GM18520 (cell line): ENCODE results near the gene DOC2A.

Experiments used
- ATAC-seq: cut with Tn5 transposase; IDR thresholded peaks from one replicate; pipeline ENCODE4 v1.9.1; 2021; ENCODE audit not compliant: unreplicated experiment

The DOC2A gene

GRCh38 chr16:30005341-30006094 is 5.3 kb downstream of the DOC2A start:
- no peak for ATAC-seq

GRCh38 chr16:30004811-30005242 is 6.0 kb downstream of the DOC2A start:
- no peak for ATAC-seq

DNA sequence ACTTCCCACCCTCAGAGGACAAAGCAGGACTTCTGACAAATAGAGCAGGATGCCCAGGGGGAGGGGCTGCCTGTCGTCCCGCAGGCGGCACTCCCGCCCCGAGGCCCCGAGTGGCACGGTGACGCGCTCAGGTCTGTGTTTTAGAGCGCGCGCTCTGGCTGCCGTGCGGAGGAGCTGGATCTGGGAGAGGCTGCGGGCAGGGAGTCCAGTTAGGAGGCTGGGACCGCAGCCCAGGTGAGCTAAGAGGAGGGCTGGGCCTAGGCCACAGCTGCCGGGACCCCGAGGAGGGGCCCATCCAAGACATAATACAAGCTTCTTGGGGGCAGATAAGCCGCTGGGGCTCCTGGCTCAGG is 6.4 kb downstream of the DOC2A start:
- no peak for ATAC-seq

GRCh38 chr16:30003670-30004423 is 7.0 kb downstream of the DOC2A start:
- ATAC-seq, result no peak

DNA sequence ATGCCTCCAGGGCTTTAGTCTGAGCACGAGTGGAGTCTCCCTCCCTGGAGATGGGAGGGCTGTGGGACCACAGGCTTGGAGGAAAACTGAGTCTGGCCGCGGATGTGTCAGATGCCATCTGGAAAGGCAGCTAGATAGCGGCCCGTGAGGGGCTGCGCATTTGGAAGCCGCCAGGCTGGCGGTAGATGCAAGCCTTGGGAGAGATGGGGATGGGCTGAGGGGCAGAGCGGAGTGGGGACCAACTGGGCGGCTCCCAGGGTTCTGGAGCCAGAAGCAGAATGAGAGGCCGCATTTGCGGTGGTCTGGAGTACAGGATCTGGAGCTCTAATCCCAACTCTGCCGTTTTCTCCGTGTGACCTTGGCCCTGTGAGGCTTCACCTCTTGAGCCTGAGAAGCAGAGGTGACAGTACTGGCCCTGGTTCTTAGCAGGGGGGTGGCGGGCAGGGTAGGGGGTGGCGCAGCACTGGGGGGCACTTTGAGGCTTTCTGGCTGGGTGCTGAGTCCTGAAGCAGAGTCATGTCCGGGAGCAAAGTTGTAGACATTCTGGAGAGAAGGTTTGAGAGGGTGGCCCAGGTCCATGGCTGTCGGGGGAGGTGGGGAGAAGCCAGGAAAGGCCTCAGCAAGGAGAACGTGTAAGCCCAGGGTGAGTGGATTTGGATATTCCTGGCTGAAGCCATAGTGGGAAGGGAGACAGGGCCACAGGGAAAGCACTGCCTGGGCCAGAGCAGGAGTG is 8.0 kb downstream of the DOC2A start:
- ATAC-seq, result no peak

DNA sequence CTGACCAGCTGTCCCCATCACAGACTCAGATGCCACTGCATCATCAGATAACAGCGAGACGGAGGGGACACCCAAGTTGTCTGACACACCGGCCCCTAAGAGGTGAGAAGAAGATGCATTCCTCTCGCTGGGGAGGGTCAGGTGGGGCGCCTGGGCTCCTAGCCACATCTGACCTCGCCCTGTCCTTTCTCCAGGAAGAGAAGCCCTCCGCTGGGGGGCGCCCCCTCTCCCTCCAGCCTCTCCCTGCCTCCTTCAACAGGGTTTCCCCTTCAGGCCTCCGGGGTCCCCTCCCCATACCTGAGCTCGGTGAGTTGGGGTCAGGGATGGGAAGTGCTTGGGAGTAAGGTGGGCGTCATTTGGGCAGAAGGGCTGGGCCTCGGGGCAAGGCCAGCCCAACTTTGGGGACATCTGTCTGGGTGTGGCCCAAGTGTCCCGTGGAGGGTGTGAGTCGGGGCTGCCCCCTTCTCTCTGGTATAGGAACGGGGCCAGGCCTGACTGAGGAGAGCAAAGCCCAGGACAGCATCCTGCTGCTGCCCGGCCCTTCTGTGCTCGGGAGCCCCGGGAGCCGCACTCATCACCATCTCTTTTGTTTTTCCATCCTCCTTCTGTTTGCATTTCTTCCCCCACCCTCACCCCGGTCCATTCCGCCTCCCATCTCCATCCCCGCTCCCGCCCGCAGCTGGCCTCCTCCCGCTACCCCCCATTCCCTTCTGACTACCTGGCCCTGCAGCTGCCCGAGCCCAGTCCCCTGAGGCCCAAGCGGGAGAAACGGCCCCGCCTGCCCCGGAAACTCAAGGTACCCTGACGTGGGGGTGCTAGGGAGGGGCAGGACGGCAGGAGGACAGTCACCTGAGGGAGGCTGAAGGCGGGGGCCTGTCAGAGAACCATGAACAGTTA is 9.8 kb downstream of the DOC2A start:
- ATAC-seq, result no peak

DNA sequence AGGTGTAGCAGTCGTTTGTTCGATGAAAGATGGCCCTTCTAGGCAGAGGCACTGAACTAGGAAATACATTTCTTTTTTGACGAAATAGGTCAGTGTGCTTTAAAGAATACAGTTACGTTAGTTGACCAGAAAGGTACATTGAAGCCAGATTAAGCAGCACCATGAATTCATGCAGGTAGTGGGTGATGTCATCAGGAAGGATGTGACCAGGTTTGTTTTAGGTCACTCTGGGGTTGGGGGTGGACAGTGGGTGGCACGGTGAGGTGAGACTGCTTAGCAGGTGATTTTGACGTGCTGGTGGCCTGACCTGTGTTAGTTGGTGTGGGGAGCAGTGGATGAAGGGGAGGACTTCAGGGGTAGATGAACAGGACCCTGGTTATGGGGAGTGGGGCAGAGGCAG is 11.2 kb downstream of the DOC2A start:
- ATAC-seq, result no peak

DNA sequence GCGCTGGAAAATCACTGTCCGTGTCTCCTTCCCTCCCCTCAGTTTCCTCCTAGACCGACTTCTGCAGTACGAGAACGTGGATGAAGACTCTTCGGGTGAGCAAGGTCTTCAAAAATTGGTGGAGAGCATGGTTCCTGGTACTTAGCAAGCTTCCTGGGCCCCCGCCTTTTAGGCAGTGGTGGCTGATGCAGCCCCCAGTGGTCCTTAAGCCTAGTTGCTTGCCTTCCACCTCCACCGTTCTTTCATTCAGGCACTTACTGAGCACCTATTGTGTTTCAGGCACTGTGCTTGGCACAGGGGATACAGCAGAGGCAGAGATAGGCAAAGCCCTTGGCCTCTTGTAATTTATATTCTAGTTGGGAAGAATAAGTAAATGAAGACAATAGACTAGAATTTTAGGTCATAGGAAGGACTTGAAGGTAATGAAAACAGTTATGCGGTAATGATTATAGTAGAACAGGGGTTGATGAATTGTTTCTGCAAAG is 14.0 kb downstream of the DOC2A start:
- no peak for ATAC-seq

DNA sequence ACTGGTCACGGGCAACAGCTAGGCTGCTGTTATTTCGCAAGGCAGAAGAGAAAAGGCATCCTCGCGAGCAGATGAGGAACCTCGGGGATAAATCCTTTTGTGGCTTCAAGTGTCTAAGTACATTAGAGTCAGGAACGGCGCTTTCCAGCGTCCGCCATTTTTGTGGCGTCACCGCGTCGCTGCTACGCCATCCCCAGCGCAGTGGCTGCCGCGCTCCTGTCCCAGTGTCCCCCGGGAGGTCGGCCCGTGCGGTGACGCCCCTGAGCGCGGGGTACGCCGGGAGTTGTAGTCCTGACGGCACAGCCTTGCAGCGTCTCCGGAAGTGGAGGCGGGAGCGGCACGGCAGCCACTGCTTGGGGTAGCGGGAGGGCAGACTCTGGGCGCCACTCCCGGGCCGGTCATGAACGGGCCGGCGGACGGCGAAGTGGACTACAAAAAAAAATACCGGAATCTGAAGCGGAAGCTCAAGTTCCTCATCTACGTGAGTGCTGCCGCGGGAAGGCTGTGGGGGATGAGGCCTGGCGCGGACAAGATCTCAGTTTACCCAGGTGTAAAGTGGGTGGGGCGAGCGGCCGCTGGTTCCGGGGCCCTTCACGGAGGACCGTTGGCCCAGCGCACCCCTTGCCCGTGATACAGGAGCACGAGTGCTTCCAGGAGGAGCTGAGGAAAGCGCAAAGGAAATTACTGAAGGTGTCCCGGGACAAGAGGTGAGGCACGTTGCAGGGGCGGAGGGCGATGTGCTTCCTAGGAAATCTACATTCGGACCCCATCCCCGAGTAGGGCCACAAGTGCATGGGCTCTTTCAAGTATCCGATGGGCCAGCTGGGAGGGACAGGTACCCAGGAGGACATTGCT is 14.7 kb downstream of the DOC2A start, which contains the start of gene INO80E:
INO80E (plus strand) TSS at position 331 of the 855 bp plus-strand sequence; CDS start at position 401, 70 bp downstream.
- ATAC-seq, result peak; percentile 94

- peak; percentile 26 for ATAC-seq
Measured at GRCh38 chr16:29995324-29995910, 15.4 kb downstream of the DOC2A start, which contains the start of gene HIRIP3. HIRIP3 (minus strand) TSS chr16:29995617; CDS start chr16:29995605, 12 bp downstream.

DNA sequence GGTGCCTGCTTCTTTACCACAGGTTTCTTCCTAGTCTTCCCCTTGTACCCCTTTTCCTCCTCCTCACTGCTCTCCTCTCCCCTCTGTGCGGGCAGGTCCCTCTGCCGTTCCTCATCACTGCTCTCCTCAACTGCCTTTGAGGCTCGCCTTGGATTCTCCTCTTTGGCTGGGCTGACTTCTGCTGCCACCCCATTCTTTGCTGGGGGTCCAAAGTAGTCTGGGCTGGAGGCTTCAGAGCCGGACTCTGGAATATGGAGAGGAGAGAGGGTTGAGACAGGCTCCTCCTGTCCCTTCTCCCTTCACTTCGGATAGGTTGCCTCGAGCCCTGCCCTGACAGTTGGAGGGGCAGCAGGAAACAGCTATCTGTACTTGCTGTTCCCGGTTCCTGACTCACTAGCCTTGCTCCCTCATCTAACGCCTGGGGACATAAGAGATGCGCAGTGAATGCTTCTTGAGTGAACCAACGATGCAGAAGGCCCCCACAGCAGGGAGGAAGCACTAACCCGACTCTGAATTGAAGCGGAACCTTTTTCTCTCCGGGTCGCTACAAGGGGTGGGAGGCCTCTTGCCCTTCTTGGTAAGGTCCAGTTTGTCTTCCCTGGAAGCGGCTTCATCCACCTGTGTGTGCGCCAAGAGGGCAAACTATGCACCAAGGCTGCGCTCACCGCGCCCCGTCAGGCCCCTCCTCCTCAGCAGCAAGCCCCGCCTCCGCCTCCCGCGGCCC is 16.1 kb downstream of the DOC2A start:
- ATAC-seq, result peak; percentile 5

GRCh38 chr16:29993903-29994599 is 16.8 kb downstream of the DOC2A start:
- no peak for ATAC-seq

- no peak for ATAC-seq
Measured at GRCh38 chr16:29993191-29993902, 17.5 kb downstream of the DOC2A start.

- no peak for ATAC-seq
Measured at GRCh38 chr16:29992344-29992967, 18.4 kb downstream of the DOC2A start.

- ATAC-seq, result no peak
Measured at GRCh38 chr16:29991571-29991904, 19.3 kb downstream of the DOC2A start.

GRCh38 chr16:29990883-29991570 is 19.8 kb downstream of the DOC2A start:
- no peak for ATAC-seq
